CD14-positive monocyte (primary cell): ENCODE measurements around the gene SART3. TPM values are rescaled to one million over a fixed set of nuclear protein-coding genes. Genes with fewer than 3 reads are reported as not detected.
"Not testable (repeated sequence)": the region's sequence is repeated elsewhere in the genome, so short reads cannot be mapped to it uniquely, and the experiment has no call there.

Experiments
- DNase-seq, 3 donors: peaks; one replicate each; pipeline ENCODE4 v3.0.0-alpha.2; 2011 to 2022
- H2AFZ ChIP-seq: 2 replicates; pipeline ENCODE4 v1.6.0; 2012; ENCODE audit warnings: mild to moderate bottlenecking, low read depth, low read length, inconsistent platforms; ENCODE audit not compliant: insufficient read depth, poor library complexity, severe bottlenecking
- H3K27ac ChIP-seq, 2 donors: 1 replicate in 1 of 2; 2 replicates in 1 of 2; pipeline ENCODE4 v1.5.1; 2012 to 2013; ENCODE audit warnings: low read length in 2 of 2, control low read depth in 1 of 2, inconsistent platforms in 1 of 2, low read depth in 1 of 2, mild to moderate bottlenecking in 1 of 2
- H3K27me3 ChIP-seq, 2 donors: one replicate each; pipeline versions ENCODE4 v1.6.0 to v1.6.1; 2011 to 2013; ENCODE audit warnings: low read length in 2 of 2; ENCODE audit not compliant: control insufficient read depth in 2 of 2, insufficient read depth in 2 of 2
- H3K36me3 ChIP-seq, 2 donors: replicated peaks in 1 of 2; 1 replicate in 1 of 2; 2 replicates in 1 of 2; pipeline versions ENCODE4 v1.5.1 to v1.6.1; 2012 to 2013; ENCODE audit warnings: low read length in 2 of 2, control low read depth in 1 of 2, inconsistent platforms in 1 of 2, mild to moderate bottlenecking in 1 of 2; ENCODE audit not compliant: insufficient read depth in 2 of 2, control insufficient read depth in 1 of 2
- H3K4me1 ChIP-seq, 2 donors: 1 replicate in 1 of 2; 2 replicates in 1 of 2; pipeline versions ENCODE4 v1.5.1 to v1.6.1; 2012 to 2013; ENCODE audit warnings: low read length in 2 of 2, control low read depth in 1 of 2, inconsistent platforms in 1 of 2, mild to moderate bottlenecking in 1 of 2, moderate library complexity in 1 of 2; ENCODE audit not compliant: insufficient read depth in 2 of 2, control insufficient read depth in 1 of 2
- H3K4me2 ChIP-seq: replicated peaks from 2 replicates; pipeline ENCODE3; 2012; ENCODE audit warnings: low read length, moderate library complexity, mild to moderate bottlenecking; ENCODE audit not compliant: poor library complexity, severe bottlenecking; ENCODE audit errors: extremely low read depth
- H3K4me3 ChIP-seq, 3 experiments: fragments of 200-600 bp in 1 of 3; sonication (generic) in 1 of 3; replicated peaks in 1 of 3; 1 replicate in 2 of 3; 2 replicates in 1 of 3; pipeline ENCODE4 v1.5.1; 2011 to 2013; ENCODE audit warnings: low read length in 3 of 3, mild to moderate bottlenecking in 3 of 3, control low read depth in 2 of 3, low read depth in 2 of 3, inconsistent platforms in 1 of 3, moderate library complexity in 1 of 3
- H3K79me2 ChIP-seq: 2 replicates; pipeline ENCODE4 v1.6.0; 2012; ENCODE audit warnings: mild to moderate bottlenecking, control low read depth, inconsistent platforms, low read length, moderate library complexity; ENCODE audit not compliant: insufficient read depth
- H3K9ac ChIP-seq: 2 replicates; pipeline ENCODE4 v1.6.0; 2017; ENCODE audit warnings: low read length, mild to moderate bottlenecking; ENCODE audit not compliant: insufficient read depth, poor library complexity, severe bottlenecking
- H3K9me3 ChIP-seq, 2 donors: replicated peaks in 1 of 2; 1 replicate in 1 of 2; 2 replicates in 1 of 2; pipeline versions ENCODE4 v1.5.1 to v1.6.1; 2012 to 2013; ENCODE audit warnings: low read length in 2 of 2, control low read depth in 1 of 2; ENCODE audit not compliant: control insufficient read depth in 1 of 2, insufficient read depth in 1 of 2
- H4K20me1 ChIP-seq: 2 replicates; pipeline ENCODE4 v1.6.0; 2012; ENCODE audit warnings: mild to moderate bottlenecking, low read length, control low read depth, moderate library complexity; ENCODE audit not compliant: insufficient read depth
- H3K27ac Mint-ChIP-seq, 7 donors: one replicate each; pipeline ENCODE4 v1.8.0; 2020; ENCODE audit warnings: mild to moderate bottlenecking in 7 of 7, mixed read lengths in 7 of 7, moderate library complexity in 6 of 7, inconsistent platforms in 2 of 7
- H3K27me3 Mint-ChIP-seq, 3 donors: one replicate each; pipeline ENCODE4 v1.8.0; 2021 to 2022; ENCODE audit warnings: low read depth in 3 of 3, mild to moderate bottlenecking in 3 of 3, mixed read lengths in 3 of 3, moderate library complexity in 3 of 3, inconsistent platforms in 1 of 3
- H3K36me3 Mint-ChIP-seq, 2 donors: one replicate each; pipeline ENCODE4 v1.8.0; 2020; ENCODE audit warnings: mixed read lengths in 2 of 2, inconsistent platforms in 1 of 2, mild to moderate bottlenecking in 1 of 2
- H3K4me1 Mint-ChIP-seq: one replicate; pipeline ENCODE4 v1.8.0; 2020; ENCODE audit warnings: mild to moderate bottlenecking, mixed read lengths
- H3K4me3 Mint-ChIP-seq, 2 donors: one replicate each; pipeline ENCODE4 v1.8.0; 2020; ENCODE audit warnings: mild to moderate bottlenecking in 2 of 2, mixed read lengths in 2 of 2, moderate library complexity in 1 of 2
- H3K9me3 Mint-ChIP-seq, 7 donors: one replicate each; pipeline ENCODE4 v1.8.0; 2020 to 2022; ENCODE audit warnings: mixed read lengths in 7 of 7, mild to moderate bottlenecking in 6 of 7, moderate library complexity in 6 of 7, inconsistent platforms in 2 of 7
- CTCF ChIP-seq: fragments of 200-600 bp; IDR thresholded peaks from one replicate; pipeline ENCODE4 v1.8.0; 2022; ENCODE audit warnings: antibody characterized with exemption, mild to moderate bottlenecking
- WGBS: methylation state at CpG from one replicate; pipeline ENCODE4 v1.1.5; 2013; ENCODE audit warnings: missing lambda C conversion rate; ENCODE audit not compliant: insufficient coverage; 5-methylcytosine and 5-hydroxymethylcytosine counted together
- intact Hi-C, 2 donors: fragments of 100-400 bp; cut with micrococcal nuclease; formaldehyde crosslinking; loops; one replicate each; pipeline versions ENCODE4 v1.15.0 to v1.15.1; 2023
- polyA plus RNA-seq, 3 donors: library from polyadenylated mRNA; depleted of rRNA in 1 of 3; unstranded in 2 of 3; stranded (reverse) in 1 of 3; fragments of 300-500 nt in 2 of 3; fragments of >200 nt in 1 of 3; fragmentation: Illumina TruSeq in 2 of 3; gene quantifications; 1 replicate in 2 of 3; 2 replicates in 1 of 3; pipeline ENCODE4 v1.2.3, GENCODE V29; 2012 to 2021

The SART3 gene
- polyA plus RNA-seq, 3 donors: 10.3 to 20.9 (median 20.6) TPM

- Histone ChIP-seq H3K27me3 (peaks cover 0 to 11% of the 10 kb centered on the region in 2 donors), H3K4me3 (no peak overlapping the region), H3K4me1 (no peaks in the 10 kb centered on the region), H2AFZ (no peak overlapping the region), H3K79me2 (no peaks in the 10 kb centered on the region), H3K9me3 (no peaks in the 10 kb centered on the region), H4K20me1 (no peaks in the 10 kb centered on the region), H3K9ac (no peak overlapping the region), H3K36me3 (no peaks in the 10 kb centered on the region), H3K27ac (no peak overlapping the region), H3K4me2 (no peak overlapping the region)
- DNase-seq: peak; percentile 19 to 41 (median 27)
- Mint-ChIP-seq H3K27me3 (peaks cover 9 to 26% (median 12%) of the 10 kb centered on the region in 3 donors), H3K27ac (no peak overlapping the region), H3K4me1 (no peaks in the 10 kb centered on the region), H3K36me3 (no peaks in the 10 kb centered on the region), H3K4me3 (no peak overlapping the region), H3K9me3 (peaks cover 0 to 5% (median 0%) of the 10 kb centered on the region in 7 donors)
- intact Hi-C loops: loop anchor here (10.0 kb wide), 1 partner anchor 500 kb away; no protein-coding TSS in a partner anchor
- WGBS: no CpG with 5 or more reads among the region's 1 CpG
- peak; percentile 86 for TF ChIP-seq CTCF
Measured at GRCh38 chr12:108495054-108495453, 65.9 kb downstream of the SART3 start.

GRCh38 chr12:108491256-108491655 lies 69.7 kb downstream of the SART3 start:
- H3K36me3 ChIP-seq: no peaks in the 10 kb centered on the region
- no peak overlapping the region for H3K9ac ChIP-seq
- peaks cover 0 to 11% of the 10 kb centered on the region in 2 donors for H3K27me3 ChIP-seq
- no peak for TF ChIP-seq CTCF
- no peaks in the 10 kb centered on the region for H4K20me1 ChIP-seq
- DNase-seq: no peak
- no peak overlapping the region for H3K27ac Mint-ChIP-seq
- WGBS: no CpG with 5 or more reads among the region's 2 CpGs
- no peaks in the 10 kb centered on the region for H3K4me1 Mint-ChIP-seq
- H3K36me3 Mint-ChIP-seq: no peaks in the 10 kb centered on the region
- no peak overlapping the region for H3K4me2 ChIP-seq
- H2AFZ ChIP-seq: no peak overlapping the region
- H3K9me3 Mint-ChIP-seq: peaks cover 0 to 11% (median 5%) of the 10 kb centered on the region in 7 donors
- no peak overlapping the region for H3K4me3 Mint-ChIP-seq
- H3K4me3 ChIP-seq: no peak overlapping the region
- intact Hi-C loops: loop anchor here (10.0 kb wide), 1 partner anchor 496 kb away; no protein-coding TSS in a partner anchor
- no peaks in the 10 kb centered on the region for H3K79me2 ChIP-seq
- H3K9me3 ChIP-seq: no peaks in the 10 kb centered on the region
- no peaks in the 10 kb centered on the region for H3K4me1 ChIP-seq
- H3K27ac ChIP-seq: no peak overlapping the region
- H3K27me3 Mint-ChIP-seq: peaks cover 9 to 26% (median 15%) of the 10 kb centered on the region in 3 donors

GRCh38 chr12:108487029-108487428 lies 73.9 kb downstream of the SART3 start:
- H3K9me3 ChIP-seq, H2AFZ ChIP-seq, H3K36me3 Mint-ChIP-seq, H3K27me3 ChIP-seq, H3K79me2 ChIP-seq, H3K4me1 Mint-ChIP-seq, H3K27ac ChIP-seq, H3K4me1 ChIP-seq, H3K9ac ChIP-seq, DNase-seq, H3K4me3 ChIP-seq, H3K36me3 ChIP-seq, H3K27ac Mint-ChIP-seq, H3K4me2 ChIP-seq, H3K4me3 Mint-ChIP-seq, intact Hi-C loops, H4K20me1 ChIP-seq: not testable (repeated sequence)
- Mint-ChIP-seq H3K27me3 (peaks cover 15 to 20% (median 17%) of the 10 kb centered on the region in 3 donors), H3K9me3 (peaks cover 0 to 11% (median 5%) of the 10 kb centered on the region in 7 donors)
- no CpG with 5 or more reads among the region's 4 CpGs for WGBS
